Loucy (cell line): ENCODE measurements around the gene CLCA1.

Experiments
- EZH2phosphoT487 ChIP-seq: fragments of 200-600 bp; IDR thresholded peaks from 2 replicates; pipeline ENCODE4 v1.6.1; 2018; ENCODE audit warnings: antibody characterized with exemption, mild to moderate bottlenecking, moderate library complexity, borderline replicate concordance
- TF ChIP-seq, protein P1 (sequence below): fragments of 200-600 bp; sonication (generic); conservative IDR thresholded peaks from 2 replicates; pipeline ENCODE4 v1.5.1; 2014; ENCODE audit warnings: mild to moderate bottlenecking, antibody characterized with exemption, low read length

DNA sequence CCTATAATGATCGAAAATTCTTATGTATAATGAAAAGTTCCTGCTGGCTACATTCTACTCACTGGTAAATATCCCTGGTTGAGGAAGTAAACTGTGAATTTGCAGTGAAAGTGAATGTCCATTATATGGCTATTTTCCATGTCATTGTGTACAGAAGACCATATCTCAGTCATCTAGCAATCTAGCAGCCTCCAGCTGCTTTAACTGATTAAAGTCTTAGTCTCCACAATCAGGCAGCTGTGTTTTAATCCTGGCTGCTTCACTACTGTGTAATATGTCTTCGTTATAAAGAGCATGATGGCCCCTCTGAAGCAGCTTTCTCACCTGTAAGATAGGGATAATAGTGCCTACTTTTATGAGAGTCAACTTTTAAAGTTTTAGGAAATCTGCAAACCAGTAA lies 33.4 kb upstream of the CLCA1 start:
- TF ChIP-seq, protein P1, sequence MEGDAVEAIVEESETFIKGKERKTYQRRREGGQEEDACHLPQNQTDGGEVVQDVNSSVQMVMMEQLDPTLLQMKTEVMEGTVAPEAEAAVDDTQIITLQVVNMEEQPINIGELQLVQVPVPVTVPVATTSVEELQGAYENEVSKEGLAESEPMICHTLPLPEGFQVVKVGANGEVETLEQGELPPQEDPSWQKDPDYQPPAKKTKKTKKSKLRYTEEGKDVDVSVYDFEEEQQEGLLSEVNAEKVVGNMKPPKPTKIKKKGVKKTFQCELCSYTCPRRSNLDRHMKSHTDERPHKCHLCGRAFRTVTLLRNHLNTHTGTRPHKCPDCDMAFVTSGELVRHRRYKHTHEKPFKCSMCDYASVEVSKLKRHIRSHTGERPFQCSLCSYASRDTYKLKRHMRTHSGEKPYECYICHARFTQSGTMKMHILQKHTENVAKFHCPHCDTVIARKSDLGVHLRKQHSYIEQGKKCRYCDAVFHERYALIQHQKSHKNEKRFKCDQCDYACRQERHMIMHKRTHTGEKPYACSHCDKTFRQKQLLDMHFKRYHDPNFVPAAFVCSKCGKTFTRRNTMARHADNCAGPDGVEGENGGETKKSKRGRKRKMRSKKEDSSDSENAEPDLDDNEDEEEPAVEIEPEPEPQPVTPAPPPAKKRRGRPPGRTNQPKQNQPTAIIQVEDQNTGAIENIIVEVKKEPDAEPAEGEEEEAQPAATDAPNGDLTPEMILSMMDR = no peak
- TF ChIP-seq EZH2phosphoT487 = no peak
